Measurements from ENCODE around the gene SERINC3. TPM values are rescaled to one million over a fixed set of nuclear protein-coding genes. Genes with fewer than 3 reads are reported as not detected.

The SERINC3 gene
- total and polyA plus RNA-seq, 12 donors: 51.5 to 213 (median 133) TPM

GRCh38 chr20:44516491-44516890 is 5.4 kb downstream of the SERINC3 start:
- Histone ChIP-seq H3K4me3 (no peak overlapping the region), H3K9me3 (replicated peaks in 1 of 3) (no peaks in the 10 kb centered on the region), H3K27ac (no peak overlapping the region), H3K27me3 (no peaks in the 10 kb centered on the region), H3K36me3 (replicated peaks in 1 of 2) (peaks cover 0 to 21% of the 10 kb centered on the region in 2 donors), H3K4me1 (replicated peaks in 1 of 2) (peaks cover 28 to 50% of the 10 kb centered on the region in 2 donors)
- no peak for DNase-seq
- WGBS, 4 donors: 57 to 78% (median 71%) methylated on average over 7 of the region's 7 CpGs
- intact Hi-C loops (cut with DNase I): no loop called here
- no peak for TF ChIP-seq POLR2A (IDR thresholded peaks at IDR 0.05)
- TF ChIP-seq CTCF (IDR thresholded peaks at IDR 0.05): no peak

- Histone ChIP-seq H3K27ac (no peak overlapping the region), H3K27me3 (no peaks in the 10 kb centered on the region), H3K9me3 (replicated peaks in 1 of 3) (no peaks in the 10 kb centered on the region), H3K4me1 (replicated peaks in 1 of 2) (peaks cover 11 to 26% of the 10 kb centered on the region in 2 donors), H3K4me3 (no peak overlapping the region), H3K36me3 (replicated peaks in 1 of 2) (peaks cover 0 to 47% of the 10 kb centered on the region in 2 donors)
- no peak for DNase-seq
- intact Hi-C loops (cut with DNase I): no loop called here
- WGBS, 4 donors: 91 to 92% (median 91%) methylated on average over 10 of the region's 10 CpGs
- TF ChIP-seq POLR2A (IDR thresholded peaks at IDR 0.05) (no peak), CTCF (IDR thresholded peaks at IDR 0.05) (no peak)
These were observed 8.0 kb downstream of the SERINC3 start for GRCh38 chr20:44513871-44514270.

GRCh38 chr20:44509762-44510161 is 12.1 kb downstream of the SERINC3 start:
- intact Hi-C loops (cut with DNase I): no loop called here
- TF ChIP-seq POLR2A (IDR thresholded peaks at IDR 0.05) (no peak), CTCF (IDR thresholded peaks at IDR 0.05) (no peak)
- DNase-seq: no peak
- Histone ChIP-seq H3K36me3 (replicated peaks in 1 of 2) (peaks cover 0 to 88% of the 10 kb centered on the region in 2 donors), H3K4me1 (replicated peaks in 1 of 2) (no peaks in the 10 kb centered on the region), H3K9me3 (replicated peaks in 1 of 3) (no peaks in the 10 kb centered on the region), H3K27ac (no peak overlapping the region), H3K27me3 (no peaks in the 10 kb centered on the region), H3K4me3 (no peak overlapping the region)
- 89 to 91% (median 90%) methylated on average over 4 of the region's 4 CpGs for WGBS, 4 donors

- peaks cover 0 to 100% of the 10 kb centered on the region in 2 donors for H3K36me3 ChIP-seq (replicated peaks in 1 of 2)
- no peak for DNase-seq
- intact Hi-C loops (cut with DNase I): no loop called here
- H3K27ac ChIP-seq: no peak overlapping the region
- H3K4me3 ChIP-seq: no peak overlapping the region
- TF ChIP-seq POLR2A (IDR thresholded peaks at IDR 0.05) (no peak), CTCF (IDR thresholded peaks at IDR 0.05) (no peak)
- no peaks in the 10 kb centered on the region for H3K9me3 ChIP-seq (replicated peaks in 1 of 3)
- WGBS, 4 donors: 89 to 94% (median 92%) methylated on average over 6 of the region's 6 CpGs
- peaks cover 0 to 4% of the 10 kb centered on the region in 2 donors for H3K4me1 ChIP-seq (replicated peaks in 1 of 2)
- no peaks in the 10 kb centered on the region for H3K27me3 ChIP-seq
These were observed 17.2 kb downstream of the SERINC3 start for GRCh38 chr20:44504402-44505307.

Measured in adrenal gland (tissue), 12 donors.